A549 (cell line): Measurements from ENCODE around the gene TYMS. TPM values are rescaled to one million over a fixed set of nuclear protein-coding genes. Genes with fewer than 3 reads are reported as not detected.
A peak's percentile ranks its signal among the peaks of the same experiment; 100 is the strongest.

Source experiments
- ATAC-seq, 2 experiments: fragments of 200-7000 bp in 1 of 2; fragments of >200 bp in 1 of 2; cut with Nextera tagmentation in 1 of 2; cut with Tn5 transposase in 1 of 2; 3 replicates each; pipeline versions ENCODE4 v1.8.0 to v1.9.1; 2018 to 2020; ENCODE audit warnings: mild to moderate bottlenecking in 1 of 2, moderate library complexity in 1 of 2
- CTCF ChIA-PET: fragments of 300-600 bp; sonication (Branson Sonifier 250); formaldehyde crosslinking; extraction: SDS; loops from one replicate; lab custom pipeline; 2021; ENCODE audit warnings: antibody characterized with exemption, inconsistent platforms; lab: Yijun Ruan, JAX
- POLR2A ChIA-PET: fragments of 350-600 bp; formaldehyde crosslinking; extraction: SDS; loops from one replicate; lab custom pipeline; 2021; ENCODE audit warnings: antibody characterized with exemption, inconsistent platforms; lab: Yijun Ruan, JAX
- DNase-seq, 2 experiments: peaks; one replicate each; pipeline versions ENCODE4 v3.0.0 to v3.0.0-alpha.2; 2011 to 2016; ENCODE audit warnings: low read depth in 1 of 2, low spot score in 1 of 2
- FAIRE-seq: peaks from 2 replicates; lab custom pipeline; 2011; peaks lifted over from hg19 to GRCh38; lab: Jason Lieb, UNC
- H3K27ac ChIP-seq, 2 experiments: fragments of >200 bp; sonication (Bioruptor Twin); formaldehyde crosslinking; 3 replicates each; pipeline ENCODE4 v1.5.1; 2016 to 2017
- H3K4me1 ChIP-seq: fragments of >200 bp; sonication (Bioruptor Twin); formaldehyde crosslinking; 3 replicates; pipeline ENCODE4 v1.6.1; 2016
- H3K4me2 ChIP-seq: fragments of >200 bp; sonication (Bioruptor Twin); formaldehyde crosslinking; 3 replicates; pipeline ENCODE4 v1.6.1; 2016
- H3K4me3 ChIP-seq: fragments of >200 bp; sonication (Bioruptor Twin); formaldehyde crosslinking; 3 replicates; pipeline ENCODE4 v1.5.1; 2016
- H3K9me3 ChIP-seq: fragments of >200 bp; sonication (Bioruptor Twin); formaldehyde crosslinking; 3 replicates; pipeline ENCODE4 v1.6.1; 2016
- BHLHE40 ChIP-seq: IDR thresholded peaks from 2 replicates; pipeline ENCODE4 v1.6.1; 2012; ENCODE audit warnings: low read depth, low read length, inconsistent platforms
- CBX8 ChIP-seq: fragments of 200-600 bp; sonication (generic); IDR thresholded peaks from 2 replicates; pipeline ENCODE4 v1.6.1; 2016
- CHD2 ChIP-seq: fragments of 150-350 bp; IDR thresholded peaks from 2 replicates; pipeline ENCODE4 v1.6.1; 2014; ENCODE audit warnings: low read length; ENCODE audit not compliant: partially characterized antibody
- CHD4 ChIP-seq: fragments of 200-600 bp; sonication (generic); IDR thresholded peaks from 2 replicates; pipeline ENCODE4 v1.6.1; 2016; ENCODE audit warnings: antibody characterized with exemption, mild to moderate bottlenecking, borderline replicate concordance
- EP300 ChIP-seq, 2 experiments: fragments of >200 bp; sonication (Bioruptor Twin); formaldehyde crosslinking; IDR thresholded peaks; 2 replicates in 1 of 2; 3 replicates in 1 of 2; pipeline ENCODE4 v1.6.1; 2016 to 2017
- ESRRA ChIP-seq: fragments of 150-350 bp; IDR thresholded peaks from 2 replicates; pipeline ENCODE4 v1.6.1; 2014; ENCODE audit warnings: mild to moderate bottlenecking, low read length, borderline replicate concordance
- FOSL2 ChIP-seq, 2 experiments: fragments of 450-650 bp in 1 of 2; fragments of >200 bp in 1 of 2; sonication (Bioruptor Twin) in 1 of 2; formaldehyde crosslinking; IDR thresholded peaks; 2 replicates each; pipeline versions ENCODE4 v1.5.0 to v1.6.1; 2016 to 2020; ENCODE audit warnings: mild to moderate bottlenecking in 1 of 2, moderate library complexity in 1 of 2
- GATA3 ChIP-seq: IDR thresholded peaks from 2 replicates; pipeline ENCODE4 v1.6.1; 2012; ENCODE audit warnings: borderline replicate concordance
- HEYL ChIP-seq: fragments of 250-450 bp; sonication (Bioruptor Pico); IDR thresholded peaks from 2 replicates; pipeline ENCODE4 v1.8.0; 2021; ENCODE audit warnings: mild to moderate bottlenecking, moderate library complexity
- HOXB5 ChIP-seq: fragments of 250-450 bp; sonication (Bioruptor Pico); IDR thresholded peaks from 2 replicates; pipeline ENCODE4 v1.5.0; 2020; ENCODE audit warnings: mild to moderate bottlenecking, moderate library complexity
- JUN ChIP-seq, 2 experiments: fragments of >200 bp; sonication (Bioruptor Twin); formaldehyde crosslinking; IDR thresholded peaks; 2 replicates in 1 of 2; 3 replicates in 1 of 2; pipeline ENCODE4 v1.6.1; 2016 to 2017
- JUNB ChIP-seq: fragments of >200 bp; sonication (Bioruptor Twin); formaldehyde crosslinking; IDR thresholded peaks from 2 replicates; pipeline ENCODE4 v1.6.1; 2016
- KDM1A ChIP-seq: fragments of 200-600 bp; sonication (generic); IDR thresholded peaks from 2 replicates; pipeline ENCODE4 v1.6.1; 2016; ENCODE audit warnings: low read depth, mild to moderate bottlenecking
- KDM5A ChIP-seq: fragments of 200-600 bp; sonication (generic); IDR thresholded peaks from 2 replicates; pipeline ENCODE4 v1.6.1; 2016; ENCODE audit warnings: antibody characterized with exemption, mild to moderate bottlenecking
- MAFK ChIP-seq: fragments of 450-650 bp; IDR thresholded peaks from 2 replicates; pipeline ENCODE4 v1.6.1; 2014; ENCODE audit not compliant: partially characterized antibody
- MYC ChIP-seq: IDR thresholded peaks from 2 replicates; pipeline ENCODE4 v1.6.1; 2012; ENCODE audit warnings: mild to moderate bottlenecking, inconsistent platforms, low read length, improper control_type of control experiment, borderline replicate concordance
- NFE2L2 ChIP-seq: fragments of 150-350 bp; conservative IDR thresholded peaks from 2 replicates; pipeline ENCODE4 v1.6.1; 2014; ENCODE audit warnings: low read length
- PBX3 ChIP-seq: IDR thresholded peaks from 2 replicates; pipeline ENCODE4 v1.6.1; 2012
- RFX5 ChIP-seq: fragments of 450-650 bp; IDR thresholded peaks from 2 replicates; pipeline ENCODE4 v1.7.1; 2014; ENCODE audit warnings: antibody characterized with exemption, mild to moderate bottlenecking, moderate library complexity
- RNF2 ChIP-seq: fragments of 200-600 bp; sonication (generic); IDR thresholded peaks from 2 replicates; pipeline ENCODE4 v1.6.1; 2016; ENCODE audit warnings: low read depth, mild to moderate bottlenecking, antibody characterized with exemption, moderate library complexity, borderline replicate concordance
- TFCP2L1 ChIP-seq: fragments of 250-450 bp; sonication (Bioruptor Pico); IDR thresholded peaks from 2 replicates; pipeline ENCODE4 v1.5.0; 2021; ENCODE audit warnings: mild to moderate bottlenecking
- ZC3H11A ChIP-seq: fragments of 450-650 bp; IDR thresholded peaks from 2 replicates; pipeline ENCODE4 v1.6.1; 2014; ENCODE audit warnings: antibody characterized with exemption, mild to moderate bottlenecking
- WGBS: methylation state at CpG from one replicate; pipeline ENCODE4 v1.1.6; 2017; ENCODE audit errors: missing lambda C conversion rate; 5-methylcytosine and 5-hydroxymethylcytosine counted together
- polyA plus RNA-seq, 4 experiments: library from polyadenylated mRNA; depleted of rRNA in 3 of 4; stranded (reverse); fragments of >200 nt; fragmentation: RNase III in 1 of 4; extraction: RNeasy Plus Mini Kit Qiagen cat#74134 plus additional on column Dnase treatment in 1 of 4; gene quantifications; 2 replicates in 3 of 4; 3 replicates in 1 of 4; pipeline ENCODE4 v1.2.3, GENCODE V29; 2011 to 2017
- TF ChIP-seq, protein P1 (sequence below): fragments of 250-450 bp; sonication (Bioruptor Pico); IDR thresholded peaks from 2 replicates; pipeline ENCODE4 v1.5.0; 2020; ENCODE audit warnings: low read depth, mild to moderate bottlenecking, moderate library complexity

TYMS gene
- polyA plus RNA-seq, 2 of the 4 experiments (the other 2 are of a cell fraction), result 118 to 173 TPM

DNA sequence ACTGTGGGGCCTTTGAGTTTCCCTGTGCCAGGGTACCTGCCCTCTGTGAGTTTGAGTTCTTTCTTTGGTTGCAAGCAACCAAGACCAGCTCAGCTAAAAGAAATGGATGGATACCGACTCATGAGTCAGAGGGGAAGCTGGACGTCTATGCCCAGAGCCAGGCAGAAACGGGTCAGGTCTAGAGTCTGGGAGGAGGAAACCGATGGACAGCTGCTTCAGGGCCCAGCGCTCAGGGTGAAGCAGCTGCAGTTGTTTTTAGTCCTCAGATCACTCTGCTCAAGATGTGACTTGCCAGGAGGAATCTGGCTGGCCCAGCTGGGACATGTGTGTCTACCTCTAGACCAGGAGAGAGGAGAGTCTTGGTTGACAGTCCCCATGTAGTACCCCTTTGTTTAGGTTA, 10.1 kb upstream of the TYMS start:
- no peak for DNase-seq
- no peak overlapping the region for H3K4me3 ChIP-seq

GRCh38 chr18:649341-649740, 8.1 kb upstream of the TYMS start:
- no peak overlapping the region for H3K4me3 ChIP-seq
- no peak for FAIRE-seq
- peak in 1 of 2 experiments; percentile 34 for DNase-seq
- peak overlapping the region; percentile 57 for H3K4me2 ChIP-seq
- TF ChIP-seq FOSL2 (IDR thresholded peaks at IDR 0.05) (no peak), FOSL2 (CRISPR knock-in tag; IDR thresholded peaks at IDR 0.05) (peak; percentile 68), PBX3 (no peak), JUNB (0 out of 2 replicates have a peak, but pooled peaks have one; percentile 19), GATA3 (no peak)
- no peak overlapping the region for H3K27ac ChIP-seq
- 1% methylated on average over 5 of the region's 5 CpGs for WGBS
- peak in 1 of 2 experiments; percentile 45; a peak in 2 of 6 replicates for ATAC-seq
- ChIA-PET CTCF (interaction anchor here (1.0 kb wide), 1 partner anchor 25 kb away, joined by 5 read pairs; no protein-coding TSS in a partner anchor), POLR2A (no interaction called here)
- peaks cover 12% of the 10 kb centered on the region; the same call in 2 of the 3 replicates for H3K4me1 ChIP-seq
- H3K9me3 ChIP-seq, result no peaks in the 10 kb centered on the region

More for the DNA sequence above, 10.1 kb upstream of the TYMS start:
- no peak for ATAC-seq
- ChIA-PET POLR2A (no interaction called here), CTCF (no interaction called here)
- no peak for FAIRE-seq
- no peak overlapping the region for H3K4me2 ChIP-seq
- H3K9me3 ChIP-seq, result no peaks in the 10 kb centered on the region
- no peak overlapping the region for H3K27ac ChIP-seq
- TF ChIP-seq JUN (IDR thresholded peaks at IDR 0.05), result no peak
- TF ChIP-seq HOXB5 (CRISPR knock-in tag), result no peak
- no peak for TF ChIP-seq NFE2L2
- TF ChIP-seq MYC, result no peak
- TF ChIP-seq, protein P1, sequence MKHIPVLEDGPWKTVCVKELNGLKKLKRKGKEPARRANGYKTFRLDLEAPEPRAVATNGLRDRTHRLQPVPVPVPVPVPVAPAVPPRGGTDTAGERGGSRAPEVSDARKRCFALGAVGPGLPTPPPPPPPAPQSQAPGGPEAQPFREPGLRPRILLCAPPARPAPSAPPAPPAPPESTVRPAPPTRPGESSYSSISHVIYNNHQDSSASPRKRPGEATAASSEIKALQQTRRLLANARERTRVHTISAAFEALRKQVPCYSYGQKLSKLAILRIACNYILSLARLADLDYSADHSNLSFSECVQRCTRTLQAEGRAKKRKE (CRISPR knock-in tag), result no peak
- TF ChIP-seq, all 56 proteins: peak for 0
- 77% methylated on average over 5 of the region's 5 CpGs for WGBS
- peaks cover 12% of the 10 kb centered on the region; the same call in 2 of the 3 replicates for H3K4me1 ChIP-seq

- H3K27ac ChIP-seq, result no peak overlapping the region
- 75% methylated on average over 6 of the region's 6 CpGs for WGBS
- ChIA-PET POLR2A (no interaction called here), CTCF (no interaction called here)
- peaks cover 12% of the 10 kb centered on the region; the same call in 2 of the 3 replicates for H3K4me1 ChIP-seq
- FAIRE-seq, result no peak
- TF ChIP-seq MAFK, result no peak
- no peak for TF ChIP-seq KDM5A
- no peak for TF ChIP-seq BHLHE40
- TF ChIP-seq KDM1A, result no peak
- no peak for TF ChIP-seq CBX8
- TF ChIP-seq EP300 (IDR thresholded peaks at IDR 0.05), result no peak
- TF ChIP-seq RFX5, result no peak
- no peak for TF ChIP-seq ZC3H11A
- no peak for TF ChIP-seq RNF2
- TF ChIP-seq, protein P1 (CRISPR knock-in tag), result no peak
- no peak for TF ChIP-seq NFE2L2
- no peak for TF ChIP-seq CHD4
- TF ChIP-seq CHD2, result no peak
- no peak for TF ChIP-seq ESRRA
- no peak for TF ChIP-seq TFCP2L1
- no peak for TF ChIP-seq MYC
- TF ChIP-seq HEYL (CRISPR knock-in tag), result no peak
- no peak for TF ChIP-seq JUNB
- no peak overlapping the region for H3K4me3 ChIP-seq
- ATAC-seq, result no peak
- DNase-seq, result no peak
- no peak overlapping the region for H3K4me2 ChIP-seq
- no peaks in the 10 kb centered on the region for H3K9me3 ChIP-seq
Measured at GRCh38 chr18:650428-650858, 7.0 kb upstream of the TYMS start.
